ENCODE data around the gene DPYD. TPM values are rescaled to one million over a fixed set of nuclear protein-coding genes. Genes with fewer than 3 reads are reported as not detected.

Gene DPYD
- total RNA-seq, 4 donors from 2014 or later = 30.6 to 58.4 (median 35.4) TPM

DNA sequence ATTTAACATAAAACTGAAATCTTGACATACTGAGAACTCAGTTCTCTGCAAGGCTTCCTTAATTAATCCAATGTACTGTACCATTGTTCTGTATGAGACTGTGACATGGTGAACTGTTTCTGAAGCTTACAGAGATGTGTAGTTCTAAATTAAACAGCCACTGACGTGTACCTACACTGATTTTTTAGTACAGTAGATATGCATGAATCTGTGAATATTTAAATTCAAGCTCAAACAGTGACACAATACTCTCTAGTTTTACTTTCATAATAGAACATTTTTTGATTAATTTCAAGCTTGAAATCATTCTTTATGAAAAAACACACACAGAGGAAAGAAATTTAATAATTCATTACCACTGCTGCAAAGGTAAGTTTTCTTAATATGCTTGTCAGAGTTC lies 621.9 kb downstream of the DPYD start:
- no peaks in the 10 kb centered on the region for H3K27me3 ChIP-seq
- H3K27ac ChIP-seq = no peak overlapping the region
- intact Hi-C loops (cut with DNase I) = no loop called here
- peaks cover 0 to 2% (median 0%) of the 10 kb centered on the region in 3 donors for H3K4me1 ChIP-seq
- peaks cover 0 to 8% (median 0%) of the 10 kb centered on the region in 3 donors for H3K36me3 ChIP-seq
- TF ChIP-seq, protein P1, sequence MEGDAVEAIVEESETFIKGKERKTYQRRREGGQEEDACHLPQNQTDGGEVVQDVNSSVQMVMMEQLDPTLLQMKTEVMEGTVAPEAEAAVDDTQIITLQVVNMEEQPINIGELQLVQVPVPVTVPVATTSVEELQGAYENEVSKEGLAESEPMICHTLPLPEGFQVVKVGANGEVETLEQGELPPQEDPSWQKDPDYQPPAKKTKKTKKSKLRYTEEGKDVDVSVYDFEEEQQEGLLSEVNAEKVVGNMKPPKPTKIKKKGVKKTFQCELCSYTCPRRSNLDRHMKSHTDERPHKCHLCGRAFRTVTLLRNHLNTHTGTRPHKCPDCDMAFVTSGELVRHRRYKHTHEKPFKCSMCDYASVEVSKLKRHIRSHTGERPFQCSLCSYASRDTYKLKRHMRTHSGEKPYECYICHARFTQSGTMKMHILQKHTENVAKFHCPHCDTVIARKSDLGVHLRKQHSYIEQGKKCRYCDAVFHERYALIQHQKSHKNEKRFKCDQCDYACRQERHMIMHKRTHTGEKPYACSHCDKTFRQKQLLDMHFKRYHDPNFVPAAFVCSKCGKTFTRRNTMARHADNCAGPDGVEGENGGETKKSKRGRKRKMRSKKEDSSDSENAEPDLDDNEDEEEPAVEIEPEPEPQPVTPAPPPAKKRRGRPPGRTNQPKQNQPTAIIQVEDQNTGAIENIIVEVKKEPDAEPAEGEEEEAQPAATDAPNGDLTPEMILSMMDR (IDR thresholded peaks at IDR 0.05) = no peak
- TF ChIP-seq POLR2A (IDR thresholded peaks at IDR 0.05) = no peak
- WGBS, 2 donors = 67 to 100% methylated on average over 1 of the region's 1 CpG
- no peak overlapping the region for H3K4me3 ChIP-seq
- DNase-seq = no peak
- no peaks in the 10 kb centered on the region for H3K9me3 ChIP-seq

DNA sequence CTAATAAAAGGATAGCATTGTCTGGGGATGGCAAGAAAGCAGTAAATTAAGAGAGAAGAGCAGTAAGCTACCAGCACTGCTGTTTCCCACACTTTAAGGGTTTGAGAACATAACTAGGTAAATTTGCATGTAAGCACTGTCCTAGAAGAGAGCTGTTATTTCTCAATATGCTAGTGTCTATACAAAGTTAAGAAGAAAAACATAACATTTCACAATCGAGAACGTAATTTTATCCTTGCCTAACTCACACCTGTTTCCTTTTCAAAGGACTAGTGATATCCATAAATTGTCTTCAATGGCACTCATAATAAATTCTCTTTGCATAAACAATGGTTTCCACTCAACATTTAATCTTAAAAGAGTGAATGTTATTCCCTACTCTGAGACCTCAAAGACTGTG lies 623.2 kb downstream of the DPYD start:
- no peak overlapping the region for H3K27ac ChIP-seq
- TF ChIP-seq POLR2A (IDR thresholded peaks at IDR 0.05) = no peak
- TF ChIP-seq, protein P1 (IDR thresholded peaks at IDR 0.05) = no peak
- H3K4me1 ChIP-seq = no peaks in the 10 kb centered on the region
- intact Hi-C loops (cut with DNase I) = no loop called here
- H3K4me3 ChIP-seq = no peak overlapping the region
- H3K9me3 ChIP-seq = no peaks in the 10 kb centered on the region
- 66 to 92% methylated on average over 2 of the region's 2 CpGs for WGBS, 2 donors
- no peak for DNase-seq
- peaks cover 0 to 8% (median 0%) of the 10 kb centered on the region in 3 donors for H3K36me3 ChIP-seq
- no peaks in the 10 kb centered on the region for H3K27me3 ChIP-seq

DNA sequence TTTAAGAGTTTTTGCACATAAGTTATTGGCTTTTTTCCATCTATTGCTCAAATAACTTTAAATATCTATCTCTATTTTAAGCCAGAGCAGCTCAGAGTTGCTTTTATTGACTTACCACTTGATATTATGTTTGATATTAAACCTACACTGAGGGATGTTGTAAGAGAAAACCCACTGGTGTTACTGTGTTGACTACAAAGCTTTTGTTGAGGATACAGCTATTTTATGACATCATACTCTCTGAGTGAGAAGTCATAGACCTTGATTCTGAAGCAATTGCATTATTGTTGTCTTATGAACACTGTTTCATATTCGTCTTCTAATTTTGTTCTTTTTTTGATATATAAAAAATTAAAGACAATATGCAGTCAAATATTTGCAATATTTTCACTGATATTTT lies 638.9 kb downstream of the DPYD start:
- intact Hi-C loops (cut with DNase I) = no loop called here

DNA sequence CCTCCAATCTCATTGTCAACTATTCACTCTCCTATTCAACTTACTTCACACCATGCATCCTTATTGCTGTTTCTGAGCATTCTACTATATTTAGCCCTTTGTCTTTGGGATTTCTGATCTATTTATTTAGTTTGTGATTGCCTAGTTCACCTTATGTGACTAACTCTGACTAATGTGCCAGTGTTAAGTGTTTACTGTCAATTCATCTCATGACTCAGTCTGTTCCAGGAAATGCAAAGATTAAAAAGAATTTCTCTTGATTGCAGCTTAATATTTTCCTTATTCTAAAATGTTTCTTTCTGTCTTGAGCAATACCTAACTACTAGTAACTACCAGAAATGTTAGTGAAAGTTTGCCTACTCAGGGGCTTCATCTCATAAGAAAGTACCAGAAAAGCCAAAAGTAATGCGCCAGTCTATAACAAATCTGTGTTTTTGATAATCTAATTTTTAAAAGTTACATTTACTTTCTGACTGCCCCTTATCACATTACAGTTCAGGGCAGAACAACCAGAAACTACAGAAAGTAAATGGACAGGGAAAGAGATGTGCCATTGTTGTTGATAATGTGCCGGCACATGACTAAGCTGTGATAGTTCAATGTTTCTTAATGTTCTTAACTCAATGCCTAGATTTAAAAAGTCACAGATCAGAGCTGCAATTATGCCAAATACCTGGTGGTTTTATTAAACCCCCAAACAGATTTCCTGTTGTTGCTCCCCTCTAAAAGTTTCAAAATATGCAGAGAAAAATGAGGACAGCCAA lies 642.8 kb downstream of the DPYD start:
- no peak for DNase-seq
- Histone ChIP-seq H3K9me3 (no peaks in the 10 kb centered on the region), H3K36me3 (no peaks in the 10 kb centered on the region), H3K27me3 (no peaks in the 10 kb centered on the region), H3K27ac (peak overlapping the region in 3 of 4 donors; percentile 17 to 37 (median 34)), H3K4me1 (peaks cover 0 to 13% (median 3%) of the 10 kb centered on the region in 3 donors), H3K4me3 (no peak overlapping the region)
- TF ChIP-seq, protein P1 (IDR thresholded peaks at IDR 0.05) = no peak
- no peak for TF ChIP-seq POLR2A (IDR thresholded peaks at IDR 0.05)
- 58 to 71% methylated on average over 2 of the region's 2 CpGs for WGBS, 2 donors
- intact Hi-C loops (cut with DNase I) = no loop called here

More for the DNA sequence above, 638.9 kb downstream of the DPYD start:
- peaks cover 0 to 4% (median 0%) of the 10 kb centered on the region in 3 donors for H3K9me3 ChIP-seq
- H3K36me3 ChIP-seq = no peaks in the 10 kb centered on the region
- WGBS, 2 donors = 85 to 92% methylated on average over 1 of the region's 1 CpG
- H3K4me1 ChIP-seq = peaks cover 0 to 13% (median 3%) of the 10 kb centered on the region in 3 donors
- no peaks in the 10 kb centered on the region for H3K27me3 ChIP-seq
- H3K4me3 ChIP-seq = no peak overlapping the region
- no peak overlapping the region for H3K27ac ChIP-seq
- TF ChIP-seq POLR2A (IDR thresholded peaks at IDR 0.05) = no peak
- TF ChIP-seq, protein P1 (IDR thresholded peaks at IDR 0.05) = no peak
- no peak for DNase-seq

DNA sequence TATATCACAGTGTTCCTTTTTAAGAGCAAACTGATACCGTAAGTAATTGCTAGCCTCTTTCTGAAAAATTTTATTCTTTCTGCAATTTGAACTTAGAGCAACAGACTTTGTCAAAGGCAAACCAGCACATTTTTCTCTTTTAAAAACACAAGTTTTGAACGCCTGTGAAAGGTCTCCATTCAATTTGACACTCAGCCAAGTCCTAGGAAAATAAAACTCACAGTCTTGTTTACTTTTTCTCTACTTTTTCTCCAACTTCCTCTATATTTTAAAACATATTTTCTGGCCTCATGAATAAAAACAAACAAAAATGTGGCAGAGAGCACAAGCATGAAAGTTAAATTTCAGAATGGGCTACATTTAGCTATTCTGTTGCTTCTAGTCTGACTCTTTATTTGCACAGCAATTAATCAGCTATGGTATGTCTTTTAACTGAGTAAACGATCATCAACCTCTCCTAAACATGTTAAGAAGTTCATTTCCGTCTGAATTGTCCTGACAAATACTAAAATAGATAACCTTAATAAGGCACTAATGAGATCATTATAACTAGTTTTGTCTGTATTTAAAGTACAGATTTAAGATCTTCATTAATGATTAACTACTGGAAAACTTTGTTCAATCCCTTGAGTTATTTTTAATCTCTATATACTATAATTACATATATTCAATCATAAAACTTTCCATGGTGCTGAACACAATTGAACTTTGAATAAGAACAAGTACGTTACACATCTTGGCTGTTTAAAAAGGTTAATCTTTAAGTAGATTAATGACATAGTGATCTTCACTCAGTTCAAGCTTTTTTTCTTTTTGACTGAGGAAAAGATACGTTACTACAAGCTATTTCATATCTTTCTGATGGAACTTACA lies 648.7 kb downstream of the DPYD start:
- H3K4me1 ChIP-seq = no peaks in the 10 kb centered on the region
- H3K27me3 ChIP-seq = no peaks in the 10 kb centered on the region
- 48 to 49% methylated on average over 6 of the region's 6 CpGs for WGBS, 2 donors
- H3K4me3 ChIP-seq = no peak overlapping the region
- no peak for DNase-seq
- H3K27ac ChIP-seq = no peak overlapping the region
- intact Hi-C loops (cut with DNase I) = no loop called here
- TF ChIP-seq, protein P1 (IDR thresholded peaks at IDR 0.05) = no peak
- no peak for TF ChIP-seq POLR2A (IDR thresholded peaks at IDR 0.05)
- H3K36me3 ChIP-seq = peaks cover 0 to 8% (median 0%) of the 10 kb centered on the region in 3 donors
- no peaks in the 10 kb centered on the region for H3K9me3 ChIP-seq
